K562 (cell line): ENCODE results near the gene GLT8D2. TPM values are rescaled to one million over a fixed set of nuclear protein-coding genes. Genes with fewer than 3 reads are reported as not detected.

ENCODE experiments used
- ATAC-seq: fragments of 200-7000 bp; cut with Tn5 transposase; 3 replicates; pipeline ENCODE4 v1.9.1; 2020; ENCODE audit warnings: moderate library complexity
- BruUV-seq: library from RNA; stranded (reverse); fragments of 400-500 nt; replicated peaks from 2 replicates; lab custom pipeline; 2021; lab: Mats Ljungman, UMichigan
- CTCF ChIA-PET: fragments of 300-600 bp; formaldehyde crosslinking; extraction: SDS; loops from one replicate; lab custom pipeline; 2021; ENCODE audit warnings: low intra/inter-chr PET ratio; lab: Yijun Ruan, JAX
- POLR2A ChIA-PET: fragments of 300-600, 350-650 bp; sonication (Branson Sonifier 250); formaldehyde crosslinking; extraction: SDS; loops from one replicate; lab custom pipeline; 2021; ENCODE audit warnings: antibody characterized with exemption, inconsistent platforms; lab: Yijun Ruan, JAX
- DNase-seq, 4 experiments: peaks; one replicate each; pipeline versions ENCODE4 v3.0.0 to v3.0.0-alpha.2; 2011 to 2018; ENCODE audit warnings: low spot score in 3 of 4, mixed read lengths in 3 of 4; ENCODE audit errors: extremely low read depth in 1 of 4
- FAIRE-seq: peaks from 2 replicates; lab custom pipeline; 2011; peaks lifted over from hg19 to GRCh38; lab: Jason Lieb, UNC
- H2AFZ ChIP-seq: 2 replicates; pipeline ENCODE4 v1.6.0; 2011; ENCODE audit warnings: low read depth, low read length, control low read depth, inconsistent platforms
- H3K27ac ChIP-seq: fragments of 200-600 bp; 3 replicates; pipeline ENCODE4 v1.8.0; 2011; ENCODE audit warnings: low read depth, mild to moderate bottlenecking, control low read depth, inconsistent platforms, low read length, moderate library complexity, mixed read lengths; ENCODE audit errors: extremely low read depth
- H3K27me3 ChIP-seq, 2 experiments: fragments of 300-600 bp in 1 of 2; 2 replicates in 1 of 2; 3 replicates in 1 of 2; pipeline versions ENCODE4 v1.6.0 to v1.8.0; 2011; ENCODE audit warnings: inconsistent platforms in 2 of 2, low read length in 2 of 2, mild to moderate bottlenecking in 1 of 2, mixed read lengths in 1 of 2, moderate library complexity in 1 of 2; ENCODE audit not compliant: control insufficient read depth in 2 of 2, insufficient read depth in 2 of 2
- H3K36me3 ChIP-seq: fragments of 300-600 bp; 3 replicates; pipeline ENCODE4 v1.8.0; 2011; ENCODE audit warnings: mild to moderate bottlenecking, low read length, inconsistent platforms; ENCODE audit not compliant: control insufficient read depth, insufficient read depth
- H3K4me1 ChIP-seq, 2 experiments: fragments of 200-600 bp in 1 of 2; replicated peaks in 1 of 2; 2 replicates in 1 of 2; 3 replicates in 1 of 2; pipeline versions ENCODE4 v1.5.1 to v1.8.0; 2011; ENCODE audit warnings: inconsistent platforms in 2 of 2, low read length in 2 of 2, mild to moderate bottlenecking in 1 of 2, mixed read lengths in 1 of 2, moderate library complexity in 1 of 2; ENCODE audit not compliant: control insufficient read depth in 2 of 2, insufficient read depth in 2 of 2
- H3K4me2 ChIP-seq: 2 replicates; pipeline ENCODE4 v1.6.1; 2011; ENCODE audit warnings: low read length, control low read depth, inconsistent platforms, mixed read lengths; ENCODE audit not compliant: insufficient read depth
- H3K4me3 ChIP-seq: fragments of 200-600 bp; sonication (generic), shearing (Covaris generic); 2 replicates; pipeline ENCODE4 v1.5.1; 2016; ENCODE audit warnings: control low read depth, inconsistent platforms
- H3K79me2 ChIP-seq: fragments of 200-600 bp; 3 replicates; pipeline ENCODE4 v1.8.0; 2011; ENCODE audit warnings: low read length, inconsistent platforms; ENCODE audit not compliant: control insufficient read depth, insufficient read depth
- H3K9ac ChIP-seq, 2 experiments: 2 replicates each; pipeline versions ENCODE4 v1.6.0 to v1.6.1; 2011; ENCODE audit warnings: low read depth in 2 of 2, low read length in 2 of 2, control low read depth in 1 of 2, inconsistent platforms in 1 of 2, mild to moderate bottlenecking in 1 of 2, mixed read lengths in 1 of 2; ENCODE audit not compliant: insufficient read depth in 1 of 2
- H3K9me1 ChIP-seq: one replicate; pipeline ENCODE4 v1.6.0; 2011; ENCODE audit warnings: inconsistent platforms, mild to moderate bottlenecking, low read length, moderate library complexity; ENCODE audit not compliant: control insufficient read depth, insufficient read depth
- H3K9me3 ChIP-seq: replicated peaks from 2 replicates; pipeline ENCODE4 v1.5.1; 2011; ENCODE audit warnings: low read depth, low read length, inconsistent platforms; ENCODE audit not compliant: control insufficient read depth, insufficient read depth
- H4K20me1 ChIP-seq: replicated peaks from 2 replicates; pipeline ENCODE4 v1.6.1; 2011; ENCODE audit warnings: low read length, inconsistent platforms, mixed read lengths; ENCODE audit not compliant: control insufficient read depth, insufficient read depth
- ATF7 ChIP-seq: fragments of 450-650 bp; IDR thresholded peaks from 2 replicates; pipeline ENCODE4 v1.7.1; 2014; ENCODE audit warnings: mild to moderate bottlenecking, moderate library complexity
- CAMTA2 ChIP-seq: fragments of 250-450 bp; sonication (Bioruptor Pico); conservative IDR thresholded peaks from 2 replicates; pipeline ENCODE4 v1.5.1; 2022
- CCAR2 ChIP-seq: fragments of 200-400 bp; formaldehyde crosslinking; IDR thresholded peaks from 2 replicates; pipeline ENCODE4 v1.6.1; 2017; ENCODE audit warnings: mild to moderate bottlenecking, low read depth, low read length
- DLX4 ChIP-seq: fragments of 250-450 bp; sonication (Bioruptor Pico); IDR thresholded peaks from 2 replicates; pipeline ENCODE4 v1.6.1; 2021; ENCODE audit warnings: mild to moderate bottlenecking
- ETS1 ChIP-seq: conservative IDR thresholded peaks from 2 replicates; pipeline ENCODE4 v1.6.1; 2011; ENCODE audit warnings: low read depth, mild to moderate bottlenecking, low read length; ENCODE audit not compliant: control insufficient read depth
- HES1 ChIP-seq: fragments of 450-650 bp; IDR thresholded peaks from 2 replicates; pipeline ENCODE4 v1.6.1; 2016; ENCODE audit warnings: low read depth, mild to moderate bottlenecking, moderate library complexity
- HOXB6 ChIP-seq: fragments of 250-450 bp; sonication (Bioruptor Pico); IDR thresholded peaks from 2 replicates; pipeline ENCODE4 v1.5.1; 2022; ENCODE audit warnings: mild to moderate bottlenecking, borderline replicate concordance
- KAT7 ChIP-seq: sonication (generic); formaldehyde crosslinking; IDR thresholded peaks from 2 replicates; pipeline ENCODE4 v1.8.0; 2022; ENCODE audit warnings: missing genetic modification reagents, mild to moderate bottlenecking, borderline replicate concordance
- KLF13 ChIP-seq: fragments of 450-650 bp; IDR thresholded peaks from 2 replicates; pipeline ENCODE4 v1.6.1; 2016; ENCODE audit warnings: missing genetic modification characterization, low read depth, mild to moderate bottlenecking, missing compliant biosample characterization, moderate library complexity, borderline replicate concordance
- KLF6 ChIP-seq: fragments of 250-450 bp; sonication (Bioruptor Pico); IDR thresholded peaks from 2 replicates; pipeline ENCODE4 v1.4.0; 2020; ENCODE audit warnings: mild to moderate bottlenecking, moderate library complexity, borderline replicate concordance
- MED1 ChIP-seq: sonication (generic); formaldehyde crosslinking; IDR thresholded peaks from 2 replicates; pipeline ENCODE4 v1.8.1; 2023; ENCODE audit warnings: missing genetic modification reagents, borderline replicate concordance
- NONO ChIP-seq, 2 experiments: fragments of 200-400 bp in 1 of 2; fragments of 450-650 bp in 1 of 2; formaldehyde crosslinking in 1 of 2; IDR thresholded peaks; 2 replicates each; pipeline ENCODE4 v1.6.1; 2017; ENCODE audit warnings: low read depth in 2 of 2, mild to moderate bottlenecking in 2 of 2, moderate library complexity in 2 of 2, low read length in 1 of 2
- POLR2A ChIP-seq: fragments of 450-650 bp; conservative IDR thresholded peaks from 2 replicates; pipeline ENCODE4 v1.6.1; 2016
- RBM17 ChIP-seq: fragments of 200-400 bp; formaldehyde crosslinking; IDR thresholded peaks from 2 replicates; pipeline ENCODE4 v1.6.1; 2017; ENCODE audit warnings: low read depth, mild to moderate bottlenecking, low read length, borderline replicate concordance
- SMAD4 ChIP-seq: fragments of 250-450 bp; sonication (Bioruptor Pico); conservative IDR thresholded peaks from 2 replicates; pipeline ENCODE4 v1.8.0; 2021; ENCODE audit warnings: inconsistent platforms, mild to moderate bottlenecking, moderate library complexity
- ZBED1 ChIP-seq: IDR thresholded peaks from 2 replicates; pipeline ENCODE4 v1.6.1; 2014
- ZNF239 ChIP-seq: fragments of 250-450 bp; sonication (Bioruptor Pico); IDR thresholded peaks from 2 replicates; pipeline ENCODE4 v1.4.0; 2020; ENCODE audit warnings: mild to moderate bottlenecking
- ZNF778 ChIP-seq: fragments of 450-650 bp; formaldehyde crosslinking; IDR thresholded peaks from 2 replicates; pipeline ENCODE4 v1.4.0; 2020; ENCODE audit warnings: mild to moderate bottlenecking, moderate library complexity
- WGBS: fragments of 100-300 bp; shearing (Covaris generic); methylation state at CpG from one replicate; pipeline ENCODE4 v1.1.6; 2016; ENCODE audit warnings: low coverage, mixed read lengths; ENCODE audit not compliant: insufficient coverage; ENCODE audit errors: missing lambda C conversion rate; 5-methylcytosine and 5-hydroxymethylcytosine counted together
- in situ Hi-C: fragments of 300-500 bp; cut with MboI; formaldehyde crosslinking; loops from 4 replicates; pipeline ENCODE4 v1.15.0; 2018; ENCODE audit warnings: inconsistent platforms, mixed read lengths
- intact Hi-C: fragments of 100-400 bp; cut with micrococcal nuclease; formaldehyde crosslinking; loops from 2 replicates; pipeline ENCODE4 v1.14.2; 2022
- polyA plus RNA-seq, 8 experiments: library from polyadenylated mRNA; depleted of rRNA in 4 of 8; stranded (reverse) in 5 of 8; unstranded in 3 of 8; fragments of >200 nt; fragmentation: Nextera tagmentation in 2 of 8; fragmentation: Illumina TruSeq in 1 of 8; extraction: Ambion mirVana in 2 of 8; extraction: Trizol in 1 of 8; gene quantifications; 2 replicates each; pipeline versions ENCODE4 v1.2.1 to v1.2.3, GENCODE V29; 2011 to 2014; ENCODE audit warnings: inconsistent platforms in 1 of 8, missing spikeins in 1 of 8
- total RNA-seq, 7 experiments: library from RNA; depleted of rRNA in 6 of 7; stranded (reverse); fragments of >200 nt in 6 of 7; fragmentation: Illumina TruSeq in 2 of 7; extraction: Trizol in 2 of 7; gene quantifications; 2 replicates each; pipeline versions ENCODE4 v1.2.1 to v1.2.3, GENCODE V29; 2011 to 2021; ENCODE audit warnings: low replicate concordance in 1 of 7

GLT8D2 gene
- total and polyA plus RNA-seq, 9 of the 15 experiments (the other 6 are each of a cell fraction or from before 2014, with no cell fraction given) = 0.18 to 0.27 (median 0.18) TPM; not detected in 6

- H3K27ac ChIP-seq = peak overlapping the region; percentile 54; the same call in 2 of the 3 replicates
- FAIRE-seq = no peak
- TF ChIP-seq HES1 (no peak), NONO (IDR thresholded peaks at IDR 0.05; ENCODE audit: low read depth in 2 of 2, low read length in 1 of 2) (no peak), DLX4 (CRISPR knock-in tag) (no peak), CCAR2 (no peak), RBM17 (no peak), HOXB6 (no peak), SMAD4 (CRISPR knock-in tag) (no peak), ATF7 (no peak), ZBED1 (no peak), MED1 (CRISPR knock-in tag) (no peak), KLF6 (no peak), ETS1 (no peak), KAT7 (CRISPR knock-in tag) (no peak), ZNF239 (CRISPR knock-in tag) (no peak), KLF13 (tag) (no peak), ZNF778 (CRISPR knock-in tag) (no peak), POLR2A (no peak), CAMTA2 (CRISPR knock-in tag) (no peak)
- no peaks in the 10 kb centered on the region for H3K9me3 ChIP-seq
- ChIA-PET CTCF (no interaction called here), POLR2A (interaction anchor here (0.5 to 0.8 kb wide), 2 partner anchors 9 to 90 kb away, joined by 3 read pairs; no protein-coding TSS in a partner anchor)
- no TSS peak for BruUV-seq
- intact Hi-C loops = no loop called here
- peaks cover 15% of the 10 kb centered on the region; the same call in 2 of the 3 replicates for H3K36me3 ChIP-seq
- no peaks in the 10 kb centered on the region for H3K9me1 ChIP-seq
- WGBS = 91% methylated on average over 1 of the region's 1 CpG
- H3K27me3 ChIP-seq = no peaks in the 10 kb centered on the region
- peaks cover 43% of the 10 kb centered on the region for H3K79me2 ChIP-seq
- DNase-seq = no peak
- no peak overlapping the region for H3K4me3 ChIP-seq
- H4K20me1 ChIP-seq = no peaks in the 10 kb centered on the region
- peak overlapping the region in 1 of 2 experiments; percentile 26; a peak in 1 of 4 replicates for H3K9ac ChIP-seq
- ATAC-seq = no peak
- no peak overlapping the region; the same call in 1 of the 2 replicates for H3K4me2 ChIP-seq
- in situ Hi-C loops = no loop called here
- no peak overlapping the region for H2AFZ ChIP-seq
- peaks cover 6 to 15% of the 10 kb centered on the region in 2 experiments; a peak in 4 of 5 replicates for H3K4me1 ChIP-seq
Observed at GRCh38 chr12:103958621-103959020, 91.4 kb downstream of the GLT8D2 start.
